Lung (tissue), 12 donors: ENCODE data around the gene FDPS. TPM values are rescaled to one million over a fixed set of nuclear protein-coding genes. Genes with fewer than 3 reads are reported as not detected.
A peak's percentile ranks its signal among the peaks of the same experiment; 100 is the strongest.

Experiments used
- ATAC-seq: fragments of 200-7000 bp; cut with Tn5 transposase; one replicate; pipeline ENCODE4 v1.9.1; 2020; ENCODE audit warnings: moderate number of reproducible peaks; ENCODE audit not compliant: insufficient read depth, low FRiP score
- DNase-seq, 3 donors: peaks; one replicate each; pipeline ENCODE4 v3.0.0-alpha.2; 2013 to 2017
- H3K27ac ChIP-seq, 2 donors: one replicate each; pipeline ENCODE4 v1.5.1; 2013; ENCODE audit warnings: mild to moderate bottlenecking in 2 of 2, moderate library complexity in 2 of 2, control low read depth in 1 of 2, inconsistent platforms in 1 of 2, low read depth in 1 of 2, low read length in 1 of 2
- H3K27me3 ChIP-seq, 3 donors: one replicate each; pipeline ENCODE4 v1.5.1; 2013; ENCODE audit warnings: low read length in 2 of 3; ENCODE audit not compliant: control insufficient read depth in 3 of 3, insufficient read depth in 3 of 3
- H3K36me3 ChIP-seq, 4 donors: one replicate each; pipeline ENCODE4 v1.5.1; 2013; ENCODE audit warnings: low read length in 4 of 4, mild to moderate bottlenecking in 1 of 4, moderate library complexity in 1 of 4; ENCODE audit not compliant: control insufficient read depth in 4 of 4, insufficient read depth in 4 of 4
- H3K4me1 ChIP-seq, 5 donors: one replicate each; pipeline ENCODE4 v1.5.1; 2013; ENCODE audit warnings: low read length in 5 of 5, mild to moderate bottlenecking in 2 of 5, moderate library complexity in 1 of 5; ENCODE audit not compliant: control insufficient read depth in 5 of 5, insufficient read depth in 5 of 5
- H3K4me3 ChIP-seq: one replicate; pipeline ENCODE4 v1.5.1; 2013; ENCODE audit warnings: mild to moderate bottlenecking, control low read depth, moderate library complexity
- H3K9ac ChIP-seq, 2 donors: one replicate each; pipeline ENCODE4 v1.5.1; 2013; ENCODE audit warnings: low read length in 2 of 2, control low read depth in 1 of 2; ENCODE audit not compliant: insufficient read depth in 1 of 2
- H3K9me3 ChIP-seq, 4 donors: one replicate each; pipeline ENCODE4 v1.5.1; 2013; ENCODE audit warnings: low read length in 3 of 4, mild to moderate bottlenecking in 1 of 4, moderate library complexity in 1 of 4; ENCODE audit not compliant: control insufficient read depth in 4 of 4, insufficient read depth in 3 of 4
- CTCF ChIP-seq: IDR thresholded peaks from 2 replicates; pipeline ENCODE4 v1.5.1; 2012; ENCODE audit warnings: mild to moderate bottlenecking; ENCODE audit errors: control extremely low read depth, extremely low read depth
- WGBS, 2 donors: extraction: QIAGEN DNeasy Blood & Tissue Kit; methylation state at CpG; one replicate each; pipeline ENCODE4 v1.1.7; 2013; 5-methylcytosine and 5-hydroxymethylcytosine counted together
- polyA plus RNA-seq, 2 donors: library from polyadenylated mRNA; stranded (reverse); fragments of 200-250 nt; gene quantifications; one replicate each; pipeline ENCODE4 v1.2.1, GENCODE V29; 2013
- total RNA-seq, 2 donors: library from RNA; depleted of rRNA in 1 of 2; stranded (reverse); fragments of >200 nt in 1 of 2; gene quantifications; one replicate each; pipeline ENCODE4 v1.2.1, GENCODE V29; 2014 to 2021
- donor health status: control.
- donor health status: control.
- donor health status: Bipolar disorder and iron deficiency.
- donor health status: healthy.
- donor health status: DM: yes; HTN: yes; CAD: no.

Gene FDPS
- total and polyA plus RNA-seq, 4 donors = 193 to 385 (median 308) TPM

- 85 to 93% methylated on average over 7 of the region's 7 CpGs for WGBS, 2 donors
- Histone ChIP-seq H3K9ac (no peak overlapping the region), H3K4me1 (peaks cover 0 to 13% (median 3%) of the 10 kb centered on the region in 5 donors), H3K4me3 (no peak overlapping the region), H3K27ac (no peak overlapping the region), H3K9me3 (no peaks in the 10 kb centered on the region), H3K36me3 (peaks cover 0 to 4% (median 0%) of the 10 kb centered on the region in 4 donors), H3K27me3 (no peaks in the 10 kb centered on the region)
- ATAC-seq (no peak), DNase-seq (no peak)
- TF ChIP-seq CTCF = no peak
These were observed 2.7 kb upstream of the FDPS start for GRCh38 chr1:155305881-155306391.

GRCh38 chr1:155307247-155307740 is 1.4 kb upstream of the FDPS start:
- peak in 2 of 3 donors; percentile 73 to 75 for DNase-seq
- peaks cover 0 to 13% (median 3%) of the 10 kb centered on the region in 5 donors for H3K4me1 ChIP-seq
- no peaks in the 10 kb centered on the region for H3K9me3 ChIP-seq
- peaks cover 0 to 6% (median 2%) of the 10 kb centered on the region in 4 donors for H3K36me3 ChIP-seq
- no peak overlapping the region for H3K27ac ChIP-seq
- H3K4me3 ChIP-seq = no peak overlapping the region
- TF ChIP-seq CTCF = no peak
- WGBS, 2 donors = 59 to 60% methylated on average over 6 of the region's 6 CpGs
- no peaks in the 10 kb centered on the region for H3K27me3 ChIP-seq
- H3K9ac ChIP-seq = no peak overlapping the region
- no peak for ATAC-seq

- WGBS, 2 donors = 6 to 9% methylated on average over 11 of the region's 11 CpGs
- no peak for TF ChIP-seq CTCF
These were observed 856 bp downstream of the FDPS start for GRCh38 chr1:155309423-155310021.

More at GRCh38 chr1:155309423-155310021, 856 bp downstream of the FDPS start:
- peaks cover 0 to 13% (median 3%) of the 10 kb centered on the region in 5 donors for H3K4me1 ChIP-seq
- peak overlapping the region; percentile 85 for H3K4me3 ChIP-seq
- peak in 2 of 3 donors; percentile 38 to 60 for DNase-seq
- H3K27ac ChIP-seq = peak overlapping the region; percentile 87 to 90
- ATAC-seq = no peak
- H3K36me3 ChIP-seq = peaks cover 0 to 17% (median 6%) of the 10 kb centered on the region in 4 donors
- peak overlapping the region; percentile 86 to 90 for H3K9ac ChIP-seq
- H3K9me3 ChIP-seq = no peaks in the 10 kb centered on the region
- H3K27me3 ChIP-seq = no peaks in the 10 kb centered on the region
